Measurements from ENCODE around the gene SLN.

Gene SLN

GRCh38 chr11:107696140-107696539 is 15.7 kb downstream of the SLN start:
- DNase-seq, result no peak
- H3K4me3 ChIP-seq (ENCODE audit: low read length), result no peak overlapping the region
- no peaks in the 10 kb centered on the region for H3K27me3 ChIP-seq (replicated peaks; ENCODE audit: insufficient read depth, low read length)
- H3K4me1 ChIP-seq (ENCODE audit: low read length), result peaks cover 8% of the 10 kb centered on the region; the same call in 1 of the 2 replicates
- no peak overlapping the region for H3K4me2 ChIP-seq (ENCODE audit: low read depth, low read length)
- H4K20me1 ChIP-seq (ENCODE audit: insufficient read depth, low read length), result no peaks in the 10 kb centered on the region
- no peaks in the 10 kb centered on the region for H3K79me2 ChIP-seq (ENCODE audit: low read length)
- no peaks in the 10 kb centered on the region for H3F3A ChIP-seq (ENCODE audit: insufficient read depth, low read length)
- H3K36me3 ChIP-seq (replicated peaks; ENCODE audit: insufficient read depth, low read length), result no peaks in the 10 kb centered on the region
- no peak for TF ChIP-seq EZH2phosphoT487 (IDR thresholded peaks at IDR 0.05; ENCODE audit: low read length)
- TF ChIP-seq, protein P1, sequence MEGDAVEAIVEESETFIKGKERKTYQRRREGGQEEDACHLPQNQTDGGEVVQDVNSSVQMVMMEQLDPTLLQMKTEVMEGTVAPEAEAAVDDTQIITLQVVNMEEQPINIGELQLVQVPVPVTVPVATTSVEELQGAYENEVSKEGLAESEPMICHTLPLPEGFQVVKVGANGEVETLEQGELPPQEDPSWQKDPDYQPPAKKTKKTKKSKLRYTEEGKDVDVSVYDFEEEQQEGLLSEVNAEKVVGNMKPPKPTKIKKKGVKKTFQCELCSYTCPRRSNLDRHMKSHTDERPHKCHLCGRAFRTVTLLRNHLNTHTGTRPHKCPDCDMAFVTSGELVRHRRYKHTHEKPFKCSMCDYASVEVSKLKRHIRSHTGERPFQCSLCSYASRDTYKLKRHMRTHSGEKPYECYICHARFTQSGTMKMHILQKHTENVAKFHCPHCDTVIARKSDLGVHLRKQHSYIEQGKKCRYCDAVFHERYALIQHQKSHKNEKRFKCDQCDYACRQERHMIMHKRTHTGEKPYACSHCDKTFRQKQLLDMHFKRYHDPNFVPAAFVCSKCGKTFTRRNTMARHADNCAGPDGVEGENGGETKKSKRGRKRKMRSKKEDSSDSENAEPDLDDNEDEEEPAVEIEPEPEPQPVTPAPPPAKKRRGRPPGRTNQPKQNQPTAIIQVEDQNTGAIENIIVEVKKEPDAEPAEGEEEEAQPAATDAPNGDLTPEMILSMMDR (IDR thresholded peaks at IDR 0.05; ENCODE audit: low read length), result no peak
- no peak for TF ChIP-seq EZH2 (optimal IDR thresholded peaks at IDR 0.05; ENCODE audit: low read depth, low read length)
- H3K9me3 ChIP-seq (replicated peaks; ENCODE audit: insufficient read depth, low read length), result no peaks in the 10 kb centered on the region
- H3K9me2 ChIP-seq (replicated peaks; ENCODE audit: insufficient read depth, low read length), result no peaks in the 10 kb centered on the region
- no peak overlapping the region for H3K27ac ChIP-seq (ENCODE audit: low read length)
- H2AFZ ChIP-seq (ENCODE audit: low read length), result no peak overlapping the region
- H3K9ac ChIP-seq (ENCODE audit: low read length), result no peak overlapping the region

GRCh38 chr11:107695446-107695845 is 16.4 kb downstream of the SLN start:
- Histone ChIP-seq H3F3A (ENCODE audit: insufficient read depth, low read length) (no peaks in the 10 kb centered on the region), H3K27me3 (replicated peaks; ENCODE audit: insufficient read depth, low read length) (no peaks in the 10 kb centered on the region), H3K36me3 (replicated peaks; ENCODE audit: insufficient read depth, low read length) (no peaks in the 10 kb centered on the region), H4K20me1 (ENCODE audit: insufficient read depth, low read length) (no peaks in the 10 kb centered on the region), H3K27ac (ENCODE audit: low read length) (no peak overlapping the region), H3K4me2 (ENCODE audit: low read depth, low read length) (no peak overlapping the region), H3K9me2 (replicated peaks; ENCODE audit: insufficient read depth, low read length) (no peaks in the 10 kb centered on the region), H3K4me1 (ENCODE audit: low read length) (peaks cover 8% of the 10 kb centered on the region; the same call in 1 of the 2 replicates), H3K9ac (ENCODE audit: low read length) (no peak overlapping the region), H3K4me3 (ENCODE audit: low read length) (no peak overlapping the region), H3K79me2 (ENCODE audit: low read length) (no peaks in the 10 kb centered on the region), H2AFZ (ENCODE audit: low read length) (no peak overlapping the region), H3K9me3 (replicated peaks; ENCODE audit: insufficient read depth, low read length) (no peaks in the 10 kb centered on the region)
- no peak for DNase-seq
- TF ChIP-seq EZH2 (optimal IDR thresholded peaks at IDR 0.05; ENCODE audit: low read depth, low read length), result no peak
- TF ChIP-seq, protein P1 (IDR thresholded peaks at IDR 0.05; ENCODE audit: low read length), result no peak

- no peak overlapping the region for H3K27ac ChIP-seq (ENCODE audit: low read length)
- H3K9ac ChIP-seq (ENCODE audit: low read length), result no peak overlapping the region
- H2AFZ ChIP-seq (ENCODE audit: low read length), result no peak overlapping the region
Measured at GRCh38 chr11:107691000-107691750, 20.7 kb downstream of the SLN start.

More at GRCh38 chr11:107691000-107691750, 20.7 kb downstream of the SLN start:
- TF ChIP-seq EZH2 (optimal IDR thresholded peaks at IDR 0.05; ENCODE audit: low read depth, low read length) (no peak), EZH2phosphoT487 (IDR thresholded peaks at IDR 0.05; ENCODE audit: low read length) (no peak)
- TF ChIP-seq, protein P1 (IDR thresholded peaks at IDR 0.05; ENCODE audit: low read length), result no peak
- no peaks in the 10 kb centered on the region for H3K9me3 ChIP-seq (replicated peaks; ENCODE audit: insufficient read depth, low read length)
- no peaks in the 10 kb centered on the region for H3F3A ChIP-seq (ENCODE audit: insufficient read depth, low read length)
- H3K79me2 ChIP-seq (ENCODE audit: low read length), result no peaks in the 10 kb centered on the region
- H3K4me2 ChIP-seq (ENCODE audit: low read depth, low read length), result no peak overlapping the region
- H3K27me3 ChIP-seq (replicated peaks; ENCODE audit: insufficient read depth, low read length), result no peaks in the 10 kb centered on the region
- H3K36me3 ChIP-seq (replicated peaks; ENCODE audit: insufficient read depth, low read length), result no peaks in the 10 kb centered on the region
- H3K9me2 ChIP-seq (replicated peaks; ENCODE audit: insufficient read depth, low read length), result no peaks in the 10 kb centered on the region
- no peaks in the 10 kb centered on the region for H4K20me1 ChIP-seq (ENCODE audit: insufficient read depth, low read length)
- no peak overlapping the region for H3K4me3 ChIP-seq (ENCODE audit: low read length)
- peaks cover 8% of the 10 kb centered on the region; the same call in 1 of the 2 replicates for H3K4me1 ChIP-seq (ENCODE audit: low read length)
- DNase-seq, result no peak

Measured in MM.1S (cell line).